ENCODE data around the gene BTBD18.

DNA sequence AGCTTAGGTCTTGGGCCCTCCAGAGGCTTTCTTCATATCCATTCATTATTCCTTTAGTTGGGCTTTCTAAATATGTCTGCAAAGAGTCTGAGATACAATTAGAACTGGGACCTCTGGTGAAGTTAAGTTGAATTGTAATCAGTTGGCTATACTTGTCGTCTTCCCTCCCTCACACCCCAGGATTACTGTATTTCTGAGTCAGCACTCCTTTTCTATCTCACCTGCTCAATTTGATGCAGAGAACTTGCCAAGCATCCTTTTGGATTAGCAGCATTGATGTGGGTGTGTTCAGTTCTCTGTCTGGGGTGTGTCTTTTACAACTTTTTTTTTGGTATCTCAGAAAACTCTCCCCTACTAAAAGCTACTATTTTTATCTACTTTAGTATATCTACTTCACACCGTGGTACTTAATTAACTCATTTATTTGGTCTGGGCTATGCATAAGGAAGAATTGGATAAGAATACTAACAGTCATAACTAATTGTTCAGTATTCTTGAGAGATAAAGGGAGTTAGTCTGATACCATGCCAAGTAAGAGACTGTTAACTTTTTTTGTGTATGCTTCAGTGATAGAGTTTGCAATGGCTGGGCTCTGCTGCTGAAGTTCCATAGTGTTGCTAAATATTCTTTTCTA, 25.1 kb upstream of the BTBD18 start:
- TF ChIP-seq, protein P1, sequence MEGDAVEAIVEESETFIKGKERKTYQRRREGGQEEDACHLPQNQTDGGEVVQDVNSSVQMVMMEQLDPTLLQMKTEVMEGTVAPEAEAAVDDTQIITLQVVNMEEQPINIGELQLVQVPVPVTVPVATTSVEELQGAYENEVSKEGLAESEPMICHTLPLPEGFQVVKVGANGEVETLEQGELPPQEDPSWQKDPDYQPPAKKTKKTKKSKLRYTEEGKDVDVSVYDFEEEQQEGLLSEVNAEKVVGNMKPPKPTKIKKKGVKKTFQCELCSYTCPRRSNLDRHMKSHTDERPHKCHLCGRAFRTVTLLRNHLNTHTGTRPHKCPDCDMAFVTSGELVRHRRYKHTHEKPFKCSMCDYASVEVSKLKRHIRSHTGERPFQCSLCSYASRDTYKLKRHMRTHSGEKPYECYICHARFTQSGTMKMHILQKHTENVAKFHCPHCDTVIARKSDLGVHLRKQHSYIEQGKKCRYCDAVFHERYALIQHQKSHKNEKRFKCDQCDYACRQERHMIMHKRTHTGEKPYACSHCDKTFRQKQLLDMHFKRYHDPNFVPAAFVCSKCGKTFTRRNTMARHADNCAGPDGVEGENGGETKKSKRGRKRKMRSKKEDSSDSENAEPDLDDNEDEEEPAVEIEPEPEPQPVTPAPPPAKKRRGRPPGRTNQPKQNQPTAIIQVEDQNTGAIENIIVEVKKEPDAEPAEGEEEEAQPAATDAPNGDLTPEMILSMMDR (IDR thresholded peaks at IDR 0.05; ENCODE audit: low read depth, low read length): no peak
- TF ChIP-seq POLR2A (IDR thresholded peaks at IDR 0.05; ENCODE audit: extremely low read depth, insufficient read length): no peak

All from NB4 (cell line).